GM12878 (cell line): ENCODE results near the gene STEAP1B. TPM values are rescaled to one million over a fixed set of nuclear protein-coding genes. Genes with fewer than 3 reads are reported as not detected.

Experiments
- ATAC-seq: fragments of 200-7000 bp; cut with Tn5 transposase; 3 replicates; pipeline ENCODE4 v1.9.1; 2020; ENCODE audit warnings: mild to moderate bottlenecking, moderate library complexity
- BruUV-seq: library from RNA; stranded (reverse); fragments of 400-500 nt; replicated peaks from 2 replicates; lab custom pipeline; 2021; lab: Mats Ljungman, UMichigan
- CTCF ChIA-PET: fragments of 300-600 bp; sonication (Branson Sonifier 250); formaldehyde crosslinking; extraction: SDS; loops from one replicate; lab custom pipeline; 2021; ENCODE audit warnings: inconsistent platforms; lab: Yijun Ruan, JAX
- POLR2A ChIA-PET: fragments of 350-600 bp; formaldehyde crosslinking; extraction: SDS; loops from one replicate; lab custom pipeline; 2021; ENCODE audit warnings: inconsistent platforms; lab: Charles Lee
- RAD21 ChIA-PET: fragments of 300-600 bp; sonication (Branson Sonifier 250); formaldehyde crosslinking; loops from one replicate; lab custom pipeline; 2023; ENCODE audit warnings: antibody characterized with exemption; ENCODE audit not compliant: unreplicated experiment; lab: Charles Lee
- SMC1A ChIA-PET: fragments of 300-600 bp; sonication (Branson Sonifier 250); formaldehyde crosslinking; loops from one replicate; lab custom pipeline; 2023; ENCODE audit not compliant: unreplicated experiment, uncharacterized antibody; lab: Charles Lee
- DNase-seq: peaks from one replicate; pipeline ENCODE4 v3.0.0-alpha.2; 2011; ENCODE audit warnings: low read depth, low spot score
- FAIRE-seq: peaks from 3 replicates; lab custom pipeline; 2011; peaks lifted over from hg19 to GRCh38; lab: Jason Lieb, UNC
- H2AFZ ChIP-seq: 2 replicates; pipeline ENCODE4 v1.6.0; 2011; ENCODE audit warnings: low read depth, low read length, control low read depth; ENCODE audit not compliant: control insufficient read depth
- H3K27ac ChIP-seq: 2 replicates; pipeline ENCODE4 v1.5.1; 2011; ENCODE audit warnings: control low read depth; ENCODE audit not compliant: control insufficient read depth, insufficient read depth
- H3K27me3 ChIP-seq, 2 experiments: replicated peaks in 1 of 2; 2 replicates each; pipeline versions ENCODE4 v1.6.0 to v1.6.1; 2011; ENCODE audit warnings: low read length in 1 of 2; ENCODE audit not compliant: control insufficient read depth in 2 of 2, insufficient read depth in 2 of 2
- H3K36me3 ChIP-seq, 2 experiments: 2 replicates each; pipeline ENCODE4 v1.5.1; 2011; ENCODE audit warnings: low read length in 1 of 2; ENCODE audit not compliant: control insufficient read depth in 2 of 2, insufficient read depth in 2 of 2
- H3K4me1 ChIP-seq: 2 replicates; pipeline ENCODE4 v1.6.1; 2011; ENCODE audit warnings: mild to moderate bottlenecking, low read length, moderate library complexity, mixed read lengths; ENCODE audit not compliant: control insufficient read depth, insufficient read depth
- H3K4me2 ChIP-seq: 2 replicates; pipeline ENCODE4 v1.6.0; 2011; ENCODE audit warnings: control low read depth; ENCODE audit not compliant: control insufficient read depth, insufficient read depth
- H3K4me3 ChIP-seq: fragments of 200-600 bp; sonication (generic); 2 replicates; pipeline ENCODE4 v1.5.1; 2016
- H3K79me2 ChIP-seq: 2 replicates; pipeline ENCODE4 v1.6.0; 2011; ENCODE audit warnings: low read length; ENCODE audit not compliant: control insufficient read depth, insufficient read depth
- H3K9ac ChIP-seq: 2 replicates; pipeline ENCODE4 v1.8.0; 2011; ENCODE audit warnings: low read length, control low read depth, mixed read lengths; ENCODE audit not compliant: control insufficient read depth, insufficient read depth
- H3K9me3 ChIP-seq: replicated peaks from 3 replicates; pipeline ENCODE4 v1.5.1; 2011; ENCODE audit warnings: mild to moderate bottlenecking, low read length; ENCODE audit not compliant: control insufficient read depth, insufficient read depth
- H4K20me1 ChIP-seq: 2 replicates; pipeline ENCODE4 v1.6.0; 2011; ENCODE audit not compliant: control insufficient read depth, insufficient read depth
- CREB1 ChIP-seq: IDR thresholded peaks from 2 replicates; pipeline ENCODE4 v1.6.1; 2012; ENCODE audit warnings: low read depth, mild to moderate bottlenecking, inconsistent platforms
- MTA3 ChIP-seq: IDR thresholded peaks from 2 replicates; pipeline ENCODE4 v1.6.1; 2012; ENCODE audit warnings: low read length, inconsistent platforms, borderline replicate concordance
- RAD21 ChIP-seq: IDR thresholded peaks from 2 replicates; pipeline ENCODE4 v1.6.1; 2011; ENCODE audit warnings: mild to moderate bottlenecking, low read depth, low read length, moderate library complexity; ENCODE audit not compliant: insufficient read depth
- YBX1 ChIP-seq: fragments of 450-650 bp; IDR thresholded peaks from 2 replicates; pipeline ENCODE4 v1.6.1; 2016; ENCODE audit warnings: antibody characterized with exemption
- WGBS: methylation state at CpG from one replicate; pipeline ENCODE4 v1.1.6; 2016; ENCODE audit warnings: low lambda C conversion rate; ENCODE audit not compliant: insufficient replicate concordance, insufficient coverage; ENCODE audit errors: missing lambda C conversion rate; 5-methylcytosine and 5-hydroxymethylcytosine counted together
- in situ Hi-C: fragments of 300-500 bp; cut with MboI; formaldehyde crosslinking; loops from 9 replicates; pipeline ENCODE4 v1.14.3; 2018; ENCODE audit warnings: mixed read lengths
- intact Hi-C: fragments of 100-400 bp; cut with micrococcal nuclease; formaldehyde crosslinking; loops from one replicate; pipeline ENCODE4 v1.14.2; 2022; ENCODE audit not compliant: unreplicated experiment
- polyA plus RNA-seq, 11 experiments: library from polyadenylated mRNA; depleted of rRNA in 4 of 11; unstranded in 6 of 11; stranded (reverse) in 5 of 11; fragments of >200 nt; fragmentation: Nextera tagmentation in 4 of 11; fragmentation: Illumina TruSeq in 1 of 11; extraction: Ambion mirVana in 4 of 11; extraction: Trizol in 1 of 11; gene quantifications; 1 replicate in 1 of 11; 2 replicates in 10 of 11; pipeline versions ENCODE4 v1.2.1 to v1.2.3, GENCODE V29; 2011 to 2016; ENCODE audit warnings: inconsistent platforms in 2 of 11, missing spikeins in 2 of 11, low read depth in 1 of 11
- total RNA-seq, 4 experiments: library from RNA; depleted of rRNA in 3 of 4; stranded (reverse); fragments of >200 nt in 3 of 4; fragmentation: Illumina TruSeq in 1 of 4; extraction: Trizol in 1 of 4; gene quantifications; 2 replicates each; pipeline versions ENCODE4 v1.2.1 to v1.2.3, GENCODE V29; 2013 to 2021

Gene STEAP1B
- total and polyA plus RNA-seq, 10 of the 15 experiments (the other 5 are each of a cell fraction or from before 2014, with no cell fraction given) = 0.14 TPM; not detected in 9

DNA sequence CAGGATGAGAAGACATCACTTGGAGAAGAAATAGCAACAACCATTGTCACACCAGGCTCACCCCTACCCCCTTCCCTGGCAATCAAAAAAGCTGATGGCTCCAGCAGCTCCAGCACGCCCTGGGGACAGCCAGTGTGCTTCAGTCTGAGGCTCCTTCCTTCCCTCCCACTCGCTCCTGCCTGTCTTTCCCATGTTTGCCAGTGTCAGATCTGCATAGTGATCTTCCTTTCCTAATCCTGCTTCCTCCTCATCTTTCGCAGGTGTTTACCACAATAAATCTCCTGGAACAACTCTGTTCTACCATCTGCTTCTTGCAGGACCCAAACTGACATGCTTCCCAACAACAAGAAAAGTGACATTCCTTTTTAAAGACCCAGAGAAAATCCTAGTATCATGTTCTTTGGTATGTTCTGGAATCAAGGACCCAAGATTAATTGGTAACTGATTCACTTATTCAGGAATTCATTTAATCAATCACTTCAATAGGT lies 57.1 kb downstream of the STEAP1B start (continued):
- no peak for TF ChIP-seq CREB1
- TF ChIP-seq RAD21 = no peak
- no peak for TF ChIP-seq MTA3
- TF ChIP-seq, all 136 proteins: peak for 0

DNA sequence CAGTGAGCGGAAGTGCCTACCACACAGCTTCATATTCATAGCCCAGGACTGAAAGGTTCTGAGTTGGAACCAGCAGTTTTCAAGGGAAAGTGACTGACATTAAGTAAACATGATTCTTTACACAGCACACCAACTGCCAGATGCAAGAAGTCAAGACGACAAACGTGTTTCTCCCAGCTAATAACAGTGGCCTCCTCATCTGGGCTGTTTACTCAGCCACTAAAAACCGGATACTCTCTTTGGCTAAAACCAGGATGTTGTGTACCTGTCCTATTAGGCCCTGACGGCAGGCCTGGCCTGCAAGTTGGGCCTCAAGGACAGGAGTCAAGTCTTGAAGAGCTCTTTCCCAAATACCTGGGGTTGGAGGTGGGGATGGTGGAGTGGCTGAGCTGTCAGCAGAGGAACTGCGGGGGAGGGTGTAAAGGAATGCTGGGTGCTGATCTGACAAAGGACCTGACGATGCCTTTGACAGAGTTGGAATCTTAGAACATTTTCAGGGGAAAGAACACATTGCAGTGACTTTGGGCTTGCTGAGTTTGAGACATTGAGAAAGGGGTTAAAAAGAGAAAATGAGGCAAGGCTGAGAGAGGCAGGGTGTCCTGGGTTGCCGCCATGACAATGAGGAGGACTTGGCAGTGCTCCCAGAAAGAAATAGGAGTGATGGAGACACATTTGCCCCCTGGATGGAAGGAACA lies 57.7 kb downstream of the STEAP1B start:
- ChIA-PET SMC1A (interaction anchor here (0.6 to 1.8 kb wide), 5 partner anchors 12 to 174 kb away, joined by 3 to 4 read pairs (median 3); no protein-coding TSS in a partner anchor), RAD21 (no interaction called here), POLR2A (no interaction called here), CTCF (interaction anchor here (1.0 kb wide), 1 partner anchor 10 kb away, joined by 8 read pairs; no protein-coding TSS in a partner anchor)
- Histone ChIP-seq H3K79me2 (no peaks in the 10 kb centered on the region), H3K36me3 (no peaks in the 10 kb centered on the region), H3K27me3 (no peaks in the 10 kb centered on the region), H3K9me3 (no peaks in the 10 kb centered on the region), H2AFZ (no peak overlapping the region), H3K27ac (no peak overlapping the region), H3K9ac (no peak overlapping the region), H4K20me1 (no peaks in the 10 kb centered on the region), H3K4me2 (no peak overlapping the region), H3K4me1 (peaks cover 43% of the 10 kb centered on the region), H3K4me3 (no peak overlapping the region)
- no peak for TF ChIP-seq YBX1
- in situ Hi-C loops (no loop called here), intact Hi-C loops (loop anchor here (10.0 kb wide), 1 partner anchor 498 kb away; the partner anchor contains the start of gene CDCA7L)
- BruUV-seq = no TSS peak
- FAIRE-seq (no peak), DNase-seq (no peak), ATAC-seq (no peak)
- WGBS = 50% methylated on average over 8 of the region's 8 CpGs
